GM13976 (cell line): ENCODE measurements around the gene STX10.

Source experiments
- DNase-seq: peaks from one replicate; pipeline ENCODE4 v3.0.0; 2012; ENCODE audit warnings: low spot score
- CTCF ChIP-seq: IDR thresholded peaks from 2 replicates; pipeline ENCODE4 v1.5.1; 2012; ENCODE audit warnings: borderline replicate concordance, mild to moderate bottlenecking; ENCODE audit not compliant: insufficient read depth; ENCODE audit errors: extremely low read depth, missing control alignments, control extremely low read depth
- in situ Hi-C: fragments of 300-500 bp; cut with MboI; formaldehyde crosslinking; loops from one replicate; pipeline ENCODE4 v1.12.0; 2022; ENCODE audit warnings: low sequenced_read_pairs, mixed read lengths, inconsistent platforms; ENCODE audit not compliant: unreplicated experiment

STX10 gene

DNA sequence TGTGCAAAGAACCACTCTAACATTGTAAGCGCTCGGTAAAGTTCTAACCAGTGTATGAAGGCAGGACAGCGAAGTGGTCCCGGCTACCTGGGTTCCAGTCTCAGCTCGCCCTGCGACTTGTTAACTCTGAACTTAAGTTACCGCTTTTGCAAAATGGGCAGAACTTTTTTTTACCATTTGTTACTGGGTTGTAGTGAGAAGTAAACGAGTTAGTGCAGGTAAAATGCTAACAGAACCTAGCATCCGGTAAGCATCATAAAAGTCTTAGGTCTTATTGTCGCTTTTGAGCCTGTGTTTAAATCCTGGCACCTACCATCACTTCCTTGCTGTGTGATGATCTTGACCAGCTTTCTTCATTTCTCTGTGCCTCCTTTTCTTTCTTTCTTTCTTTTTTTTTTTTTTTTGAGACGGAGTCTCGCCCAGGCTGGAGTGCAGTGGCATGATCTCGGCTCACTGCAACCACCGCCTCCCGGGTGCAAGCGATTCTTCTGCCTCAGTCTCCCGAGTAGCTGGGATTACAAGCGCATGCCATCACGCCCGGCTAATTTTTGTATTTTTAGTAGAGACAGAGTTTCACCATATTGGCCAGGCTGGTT is 32.9 kb downstream of the STX10 start:
- no peak for DNase-seq
- TF ChIP-seq CTCF, result no peak

DNA sequence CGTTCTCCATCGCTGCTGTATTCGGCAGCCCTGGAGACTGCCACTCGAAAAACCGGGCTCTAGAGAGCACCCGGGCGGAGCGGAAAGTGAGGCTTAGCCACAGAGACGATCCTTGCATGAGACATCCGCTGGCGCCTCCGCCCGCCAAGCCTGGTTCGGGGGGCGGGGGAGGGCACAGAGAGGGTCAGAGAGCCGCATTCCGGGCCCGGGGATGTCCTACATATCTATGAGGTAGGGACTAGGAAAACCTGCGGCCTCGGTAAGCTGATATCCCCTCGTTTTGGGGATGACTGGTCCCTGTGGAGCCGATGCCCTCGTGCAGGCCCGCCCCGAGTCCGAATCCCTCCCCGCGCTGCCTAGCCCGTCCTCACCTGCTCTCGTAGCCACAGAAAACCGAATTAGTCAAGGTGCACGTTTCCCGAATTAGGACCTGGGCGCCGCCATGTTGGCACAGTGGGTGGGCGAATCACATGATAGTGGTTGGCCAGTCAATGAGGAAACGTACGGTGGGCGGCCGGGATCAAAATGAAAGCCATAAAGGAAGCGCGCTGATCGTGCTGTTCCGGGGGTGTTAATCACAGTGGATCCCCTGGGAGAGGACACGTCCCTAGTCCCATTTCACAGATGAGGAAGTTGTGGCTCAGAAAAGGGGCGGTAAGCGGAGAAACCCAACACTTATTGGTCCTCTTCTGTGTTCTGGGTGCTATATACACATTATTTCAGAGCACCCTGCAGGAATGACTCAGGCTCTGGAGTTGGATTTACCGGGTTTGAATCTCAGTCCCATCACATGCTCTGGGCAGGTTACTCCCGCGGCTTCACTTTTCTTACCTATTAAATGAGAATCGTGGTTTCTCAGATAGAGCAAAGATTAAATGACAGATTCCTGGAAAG is 33.6 kb downstream of the STX10 start, which contains the start of gene TRMT1:
TRMT1 (minus strand) TSS at position 459 of the 894 bp plus-strand sequence; CDS start at position 118, 341 bp downstream.
- TF ChIP-seq CTCF, result no peak
- in situ Hi-C loops, result no loop called here
- peak; percentile 94 for DNase-seq

More for the DNA sequence above, 32.9 kb downstream of the STX10 start:
- in situ Hi-C loops, result no loop called here

DNA sequence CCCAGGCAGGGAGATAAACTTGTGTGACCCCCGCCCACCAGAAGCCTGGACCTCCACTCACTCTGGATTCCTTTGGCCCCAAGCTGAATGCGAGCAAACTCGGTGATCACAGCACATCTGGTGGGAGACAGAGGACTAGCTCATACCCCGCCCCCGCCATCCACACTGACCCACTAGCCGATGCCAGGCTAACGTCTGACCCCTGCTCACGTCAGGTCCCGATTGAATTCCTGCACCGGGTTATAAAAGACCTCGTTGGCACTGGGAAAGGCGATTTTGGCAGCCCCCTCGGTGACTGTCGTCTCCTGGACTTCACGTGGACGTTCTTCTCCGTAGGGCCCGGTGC is 34.3 kb downstream of the STX10 start:
- no peak for TF ChIP-seq CTCF
- no peak for DNase-seq
- in situ Hi-C loops, result no loop called here

GRCh38 chr19:13112555-13112954 is 37.6 kb downstream of the STX10 start:
- DNase-seq, result no peak
- no peak for TF ChIP-seq CTCF
- in situ Hi-C loops, result no loop called here

DNA sequence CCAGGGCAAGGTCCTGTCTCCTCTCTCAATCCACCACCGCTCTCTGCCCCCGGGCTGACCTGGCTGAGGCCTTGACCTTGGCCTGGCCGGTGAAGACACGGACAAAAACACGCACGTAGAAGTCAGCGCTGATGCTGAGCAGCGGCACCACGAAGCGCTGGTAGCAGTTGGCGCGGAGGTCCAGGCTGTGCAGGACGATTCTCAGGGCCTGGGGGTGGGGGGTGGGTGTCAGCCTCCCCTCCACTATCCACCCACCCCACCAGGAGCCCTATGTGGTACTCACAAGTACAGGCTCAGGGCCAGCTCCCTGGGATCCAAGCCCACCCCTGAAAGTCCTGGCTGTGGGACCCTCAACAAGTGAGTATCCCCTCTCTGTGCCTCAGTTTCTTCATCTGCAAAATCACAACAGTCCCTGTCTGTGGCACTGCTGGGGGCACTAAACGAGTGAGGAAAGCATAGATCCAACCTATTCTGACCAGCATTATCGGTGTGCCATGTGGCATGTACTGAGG is 40.0 kb downstream of the STX10 start:
- in situ Hi-C loops, result no loop called here

More for the DNA sequence above, 40.0 kb downstream of the STX10 start:
- DNase-seq, result no peak
- TF ChIP-seq CTCF, result no peak
